Stimulated activated CD4-positive, alpha-beta T cell treated with anti-CD3 and anti-CD28 coated beads, Interleukin-1b, Interleukin-23, amount 100 ng/mL, for 4 hours (primary cell): ENCODE measurements around the gene ATG16L2.
A peak's percentile ranks its signal among the peaks of the same experiment; 100 is the strongest.
"Not testable (repeated sequence)": the region's sequence is repeated elsewhere in the genome, so short reads cannot be mapped to it uniquely, and the experiment has no call there.

ENCODE experiments used
- DNase-seq, 2 donors: peaks; one replicate each; pipeline ENCODE4 v3.0.0-alpha.2; 2020; ENCODE audit warnings: low read depth in 2 of 2

The ATG16L2 gene

DNA sequence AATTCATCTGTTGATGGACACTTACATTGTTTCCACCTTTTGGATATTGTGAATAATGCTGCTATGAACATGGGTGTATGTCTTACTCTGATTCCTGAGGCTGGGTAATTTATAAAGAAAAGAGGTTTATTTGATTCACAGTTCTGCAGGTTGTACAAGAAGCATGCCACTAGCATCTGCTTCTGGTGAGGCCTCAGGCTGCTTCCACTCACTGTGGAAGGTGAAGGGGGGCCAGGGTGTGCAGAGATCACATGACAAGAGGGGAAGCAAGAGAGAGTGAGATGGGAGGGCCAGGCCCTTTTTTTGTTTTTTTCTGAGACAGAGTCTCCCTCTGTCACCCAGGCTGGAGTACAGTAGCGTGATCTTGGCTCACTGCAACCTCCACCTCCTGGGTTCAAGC is 7.8 kb upstream of the ATG16L2 start:
- DNase-seq: not testable (repeated sequence)

DNA sequence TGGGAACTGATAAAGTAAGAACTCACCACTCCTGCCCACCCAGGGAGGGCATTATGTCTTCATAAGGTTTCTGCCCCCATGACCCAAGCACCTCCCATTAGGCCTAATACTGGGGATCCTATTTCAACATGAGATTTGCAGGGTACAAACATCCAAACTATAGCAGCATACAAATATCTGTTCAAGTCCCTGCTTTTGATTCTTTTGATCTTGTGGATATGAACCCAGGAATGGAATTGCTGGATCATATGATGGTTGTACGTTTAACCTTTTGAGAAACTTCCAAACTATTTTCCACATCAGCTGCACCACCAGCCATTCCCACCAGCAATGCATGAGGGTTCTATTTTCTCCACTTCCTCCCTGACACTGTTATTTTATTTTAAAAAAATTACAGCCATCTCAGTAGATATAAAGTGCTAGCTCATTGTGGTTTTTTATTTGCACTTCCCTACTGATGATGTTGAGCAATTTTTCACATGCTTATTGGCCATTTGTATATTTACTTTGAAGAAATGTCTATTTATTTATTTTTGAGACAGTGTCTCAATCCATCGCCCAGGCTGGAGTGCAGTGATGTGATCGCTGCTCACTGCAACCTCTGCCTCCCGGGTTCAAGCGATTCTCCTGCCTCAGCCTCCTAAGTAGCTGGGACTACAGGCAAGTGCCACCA is 7.1 kb upstream of the ATG16L2 start:
- DNase-seq: no peak

DNA sequence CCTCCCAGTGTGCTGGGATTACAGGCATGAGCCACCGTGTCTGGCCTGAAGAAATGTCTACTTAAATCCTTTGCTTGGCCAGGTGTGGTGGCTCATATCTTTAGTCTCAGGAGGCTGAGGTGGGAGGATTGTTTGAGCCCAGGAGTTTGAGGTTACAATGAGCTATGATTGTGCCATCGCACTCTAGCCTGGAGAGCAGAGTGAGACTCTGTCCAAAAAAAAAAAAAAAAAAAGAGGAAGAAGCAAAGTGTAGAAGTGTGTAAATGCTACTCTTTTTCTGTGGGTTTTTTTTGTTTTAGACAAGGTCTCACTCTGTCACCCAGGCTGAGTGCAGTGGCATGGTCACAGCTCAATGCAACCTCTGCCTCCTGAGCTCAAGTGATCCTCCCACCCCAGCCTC is 6.4 kb upstream of the ATG16L2 start:
- no peak for DNase-seq

DNA sequence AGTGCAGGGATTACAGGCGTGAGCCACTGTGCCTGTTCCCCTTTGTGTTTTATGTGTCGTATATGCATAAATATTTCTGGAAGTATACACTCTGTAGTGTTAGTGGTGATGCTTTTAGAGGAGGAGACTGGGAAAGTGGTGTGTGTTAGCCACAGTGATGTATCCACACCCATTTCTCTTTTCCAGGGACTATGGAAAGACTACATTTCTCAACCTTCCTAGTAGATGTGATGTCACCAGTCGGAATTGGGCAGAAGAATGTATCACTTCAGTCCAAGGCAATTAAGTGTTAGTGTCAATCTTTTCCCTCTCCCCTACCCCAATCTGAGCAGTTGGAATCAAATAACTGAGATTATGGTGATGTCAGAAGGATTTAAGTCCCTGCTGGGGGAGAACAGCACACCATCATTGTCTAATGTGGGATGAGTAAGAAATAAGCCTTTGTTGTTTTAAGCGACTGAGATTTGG is 5.8 kb upstream of the ATG16L2 start:
- no peak for DNase-seq

DNA sequence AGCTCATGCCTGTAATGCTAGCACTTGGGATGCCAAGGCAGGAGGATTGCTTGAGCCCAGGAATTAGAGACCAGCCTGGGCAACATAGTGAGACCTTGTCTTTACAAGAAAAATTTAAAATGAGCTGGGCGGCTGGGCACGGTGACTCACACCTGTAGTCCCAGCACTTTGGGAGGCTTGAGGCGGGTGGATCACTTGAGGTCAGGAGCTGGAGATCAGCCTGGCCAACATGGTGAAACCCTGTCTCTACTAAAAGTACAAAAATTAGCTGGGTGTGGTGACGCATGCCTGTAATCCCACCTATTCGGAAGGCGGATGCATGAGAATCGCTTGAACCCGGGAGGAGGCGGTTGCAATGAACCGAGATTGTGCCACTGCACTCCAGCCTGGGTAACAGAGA is 2.5 kb upstream of the ATG16L2 start:
- DNase-seq: not testable (repeated sequence)

DNA sequence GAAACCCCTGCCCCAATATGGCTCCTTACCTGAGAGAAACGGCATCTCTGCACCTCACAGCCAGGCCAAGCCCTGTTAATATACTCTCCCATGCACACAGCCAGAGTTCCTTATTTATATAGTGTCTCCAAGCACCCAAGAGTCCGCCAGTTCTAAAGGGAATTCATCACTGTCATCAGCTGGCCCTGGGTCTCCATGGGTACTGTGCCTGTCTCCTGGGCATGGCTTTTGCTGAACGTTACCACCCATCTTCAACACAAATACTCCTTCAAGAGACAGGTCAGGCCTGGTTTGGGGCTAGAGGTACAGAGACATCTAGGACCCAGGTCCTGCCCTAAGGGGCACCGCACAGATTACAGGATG is 1.6 kb upstream of the ATG16L2 start:
- no peak for DNase-seq

DNA sequence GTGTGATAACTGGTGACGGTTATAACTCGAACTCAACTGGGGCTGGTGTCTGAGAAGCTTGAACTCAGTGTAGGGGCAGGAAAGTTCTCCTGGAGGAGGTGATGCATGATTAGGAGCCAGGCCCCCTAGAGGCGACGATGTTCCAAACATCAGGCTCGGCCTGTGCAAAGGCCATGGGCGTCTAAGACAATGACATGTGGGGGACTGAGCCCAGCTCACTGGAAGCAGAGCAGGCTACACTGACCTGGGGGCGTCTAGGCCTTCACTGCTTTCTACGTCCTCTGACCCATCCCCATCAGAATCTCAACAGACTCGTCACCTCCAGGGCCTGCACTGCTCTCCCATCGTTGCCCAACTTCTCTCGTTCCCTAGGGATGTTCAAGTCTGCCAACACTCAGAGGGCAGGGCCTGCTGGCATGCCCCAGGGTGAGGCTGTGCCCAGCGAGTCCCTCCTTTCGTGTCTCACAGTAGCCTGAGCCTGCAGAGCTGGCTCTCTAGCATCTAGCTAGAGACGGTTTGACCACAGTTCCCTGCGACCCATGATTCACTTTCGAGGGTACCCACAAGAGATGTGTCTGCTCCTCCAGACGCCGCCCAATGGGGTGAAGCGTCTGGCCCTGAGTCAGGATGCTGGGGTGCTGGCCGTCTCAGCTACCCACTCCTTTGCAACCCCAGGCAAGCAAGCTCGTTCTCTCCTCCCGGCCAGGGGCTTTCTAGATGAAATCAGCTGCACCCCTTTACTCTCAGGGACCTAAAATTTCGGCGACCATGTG is 1.1 kb upstream of the ATG16L2 start:
- DNase-seq: peak; percentile 50 to 52

DNA sequence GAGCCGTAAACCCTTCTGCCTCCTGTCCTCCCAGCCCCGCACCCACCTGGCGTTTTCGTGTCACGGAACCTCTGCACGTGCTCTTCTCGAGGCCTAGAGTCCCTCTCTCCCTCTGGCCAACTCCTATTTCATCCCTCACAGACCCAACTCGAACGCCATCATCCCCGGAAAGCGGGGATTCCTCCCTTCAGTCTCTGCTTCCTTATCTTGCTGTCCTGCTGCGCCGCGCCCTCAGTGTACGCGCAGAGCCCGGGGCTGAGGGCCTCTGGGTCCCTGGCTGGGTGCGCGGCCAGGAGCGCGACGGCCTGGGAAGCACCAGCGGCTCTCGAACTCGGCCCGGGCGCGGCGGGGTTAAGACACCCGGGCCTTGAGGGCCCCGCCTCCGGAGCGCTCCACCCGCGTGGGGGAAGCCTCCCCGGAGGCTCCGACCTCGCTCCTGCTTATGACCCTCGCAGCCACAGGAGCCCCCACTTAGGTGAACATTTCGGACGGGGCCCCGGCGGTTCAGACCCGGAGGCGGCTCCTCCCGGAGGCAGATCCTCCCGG is 398 bp upstream of the ATG16L2 start:
- DNase-seq: peak in 1 of 2 donors; percentile 82

DNA sequence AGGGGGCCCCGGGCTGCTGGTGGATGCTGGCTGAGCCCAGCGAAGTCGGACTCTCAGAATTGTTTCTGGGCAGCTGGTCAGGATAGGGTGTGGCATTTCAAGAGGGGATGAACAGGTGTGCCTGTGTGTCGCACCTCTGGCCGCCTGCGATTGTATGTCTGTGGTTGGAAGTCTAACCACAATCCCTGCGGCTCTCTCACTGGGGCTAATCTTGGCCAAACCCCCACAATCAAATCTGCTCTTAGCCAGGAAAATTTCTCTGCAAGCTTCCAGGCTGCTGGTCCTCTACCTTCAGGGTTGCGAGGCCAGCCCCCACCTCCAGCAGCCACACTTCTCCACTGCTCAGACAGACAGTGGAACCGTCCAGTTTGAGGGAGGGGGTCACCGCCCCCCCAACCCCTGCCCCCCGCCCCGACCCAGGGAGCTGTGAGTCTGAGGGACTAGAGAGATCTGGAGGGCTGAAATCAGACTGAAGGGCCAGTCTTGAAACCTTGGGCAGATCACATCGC is 953 bp downstream of the ATG16L2 start:
- DNase-seq: no peak

DNA sequence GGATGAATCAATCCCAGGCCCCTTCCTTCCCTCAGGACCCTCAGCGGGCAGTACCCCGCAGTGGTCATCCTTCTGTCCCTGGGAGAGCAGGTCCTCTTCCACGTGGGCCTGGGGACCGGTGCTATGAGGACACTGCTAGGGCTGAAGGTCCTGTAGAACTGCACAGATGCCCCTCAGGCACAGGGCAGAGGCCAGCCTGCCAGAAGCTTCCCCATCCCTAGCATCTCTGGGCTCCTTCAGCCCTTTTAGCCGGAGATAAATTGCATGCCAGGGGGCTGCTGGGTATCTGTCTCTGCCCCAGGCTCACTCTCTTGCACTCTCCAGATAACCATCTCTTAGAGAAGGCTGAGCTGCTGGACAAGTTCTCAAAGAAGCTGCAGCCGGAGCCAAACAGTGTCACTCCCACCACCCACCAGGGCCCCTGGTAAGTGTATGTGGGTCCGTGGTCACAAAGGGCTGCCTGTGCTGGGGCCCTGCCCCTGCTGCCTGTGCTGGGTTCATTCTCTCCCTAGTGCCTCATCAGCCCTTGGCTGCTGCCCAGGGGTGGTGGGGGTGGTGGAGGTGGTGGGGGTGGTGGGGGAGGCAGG is 2.3 kb downstream of the ATG16L2 start:
- DNase-seq: no peak

DNA sequence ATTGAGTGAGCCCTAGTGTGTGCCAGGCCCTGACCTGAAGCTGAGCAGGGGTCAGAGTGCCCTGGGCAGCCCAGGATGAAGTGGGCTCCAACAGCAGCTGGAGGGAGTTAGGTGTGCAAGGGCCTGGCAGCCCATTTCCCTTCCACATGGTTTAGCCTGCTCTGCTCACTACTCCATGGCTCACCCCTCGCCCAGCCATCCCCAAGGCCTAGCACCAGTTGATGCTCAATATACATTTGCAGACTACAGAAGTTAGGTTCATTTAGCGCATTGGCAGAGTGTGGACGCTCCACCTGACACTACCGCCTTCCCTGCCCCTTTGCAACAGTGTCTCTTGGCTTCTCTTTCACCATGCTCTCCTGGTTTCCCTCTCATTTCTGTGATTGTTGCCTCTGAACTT is 3.8 kb downstream of the ATG16L2 start:
- DNase-seq: no peak

DNA sequence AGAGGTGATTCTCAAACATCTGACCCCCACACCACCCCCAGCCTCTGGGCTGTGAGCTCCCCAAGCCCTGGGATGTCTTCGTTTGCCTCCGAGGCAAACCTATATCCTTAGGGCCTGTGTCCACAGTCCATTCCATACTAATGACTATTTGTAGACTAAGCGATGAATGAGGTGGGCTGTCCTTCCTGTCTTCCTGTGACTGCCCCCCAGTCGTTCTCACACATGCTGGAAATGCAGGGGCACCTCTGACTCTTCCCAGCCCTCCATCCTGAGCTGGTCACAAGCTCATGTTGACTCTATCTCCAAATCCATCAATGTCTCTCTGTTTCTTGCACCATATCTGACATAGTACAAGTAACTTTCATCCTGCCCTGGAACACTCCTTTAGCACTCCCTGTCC is 4.8 kb downstream of the ATG16L2 start:
- DNase-seq: no peak

DNA sequence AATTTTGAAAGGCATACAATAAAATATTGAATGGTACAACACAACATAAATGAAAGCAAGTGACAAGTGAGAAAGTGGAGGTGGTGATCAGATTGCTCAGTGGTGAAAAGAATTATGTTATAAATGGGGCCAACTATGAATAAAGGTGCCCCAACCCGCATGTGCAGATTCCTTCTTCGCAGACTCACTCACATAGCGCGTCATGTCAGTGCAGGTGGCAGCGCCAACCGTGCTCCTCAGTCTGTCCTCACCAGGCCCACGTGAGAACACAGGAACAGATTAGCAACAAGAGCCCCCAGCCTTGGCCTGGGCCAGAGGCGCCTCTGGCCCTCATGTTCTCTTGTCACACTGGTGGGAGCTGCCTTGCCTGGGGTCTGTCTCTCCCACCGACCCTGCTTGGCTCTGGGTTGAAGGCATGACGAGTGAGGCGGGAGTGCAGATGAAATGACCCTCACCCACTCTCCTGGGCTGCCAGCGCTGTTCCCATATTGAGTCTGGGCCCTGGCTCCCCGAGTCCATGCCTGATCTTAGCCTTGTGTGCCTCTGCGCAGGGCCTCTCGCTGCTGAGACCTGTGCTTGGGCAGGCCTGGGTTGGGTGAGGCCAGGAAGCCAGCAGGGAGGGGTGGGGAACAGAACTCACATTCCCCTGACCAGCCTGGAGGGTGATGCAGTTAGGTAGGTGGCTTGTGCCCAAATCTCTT is 6.4 kb downstream of the ATG16L2 start:
- DNase-seq: no peak

DNA sequence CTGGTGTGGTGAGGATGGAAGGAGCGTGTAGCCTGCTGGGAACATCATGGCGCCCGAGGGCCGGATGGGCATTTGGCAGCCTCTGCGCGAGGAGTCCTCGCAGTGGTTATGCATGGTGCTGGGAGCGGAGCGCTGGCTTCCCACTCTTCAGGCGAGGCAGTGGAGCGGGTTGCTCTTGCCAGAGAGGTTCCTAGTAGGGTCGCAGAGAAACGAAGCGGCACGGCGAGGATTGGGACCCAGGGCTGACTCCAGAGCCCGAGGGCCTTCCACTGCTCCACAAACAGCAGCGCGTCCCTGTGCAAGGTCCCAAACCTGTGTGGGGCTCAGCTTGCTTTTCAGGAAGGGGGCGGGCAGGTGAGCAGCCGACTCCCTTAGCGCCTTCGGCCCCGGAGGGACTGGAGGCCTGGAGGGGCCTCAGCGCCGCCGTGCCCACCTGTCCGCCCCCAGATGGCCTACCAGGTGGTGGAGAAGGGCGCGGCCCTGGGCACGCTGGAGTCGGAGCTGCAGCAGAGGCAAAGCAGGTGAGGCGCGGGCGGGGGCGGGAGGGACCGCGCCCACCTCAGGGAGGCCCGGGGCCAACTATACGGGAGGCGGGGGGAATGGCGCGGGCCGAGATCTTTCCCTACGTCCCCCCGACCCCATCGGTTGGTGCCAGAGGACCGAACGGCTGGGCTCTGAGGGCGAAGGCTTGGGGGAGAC is 7.2 kb downstream of the ATG16L2 start:
- DNase-seq: no peak

DNA sequence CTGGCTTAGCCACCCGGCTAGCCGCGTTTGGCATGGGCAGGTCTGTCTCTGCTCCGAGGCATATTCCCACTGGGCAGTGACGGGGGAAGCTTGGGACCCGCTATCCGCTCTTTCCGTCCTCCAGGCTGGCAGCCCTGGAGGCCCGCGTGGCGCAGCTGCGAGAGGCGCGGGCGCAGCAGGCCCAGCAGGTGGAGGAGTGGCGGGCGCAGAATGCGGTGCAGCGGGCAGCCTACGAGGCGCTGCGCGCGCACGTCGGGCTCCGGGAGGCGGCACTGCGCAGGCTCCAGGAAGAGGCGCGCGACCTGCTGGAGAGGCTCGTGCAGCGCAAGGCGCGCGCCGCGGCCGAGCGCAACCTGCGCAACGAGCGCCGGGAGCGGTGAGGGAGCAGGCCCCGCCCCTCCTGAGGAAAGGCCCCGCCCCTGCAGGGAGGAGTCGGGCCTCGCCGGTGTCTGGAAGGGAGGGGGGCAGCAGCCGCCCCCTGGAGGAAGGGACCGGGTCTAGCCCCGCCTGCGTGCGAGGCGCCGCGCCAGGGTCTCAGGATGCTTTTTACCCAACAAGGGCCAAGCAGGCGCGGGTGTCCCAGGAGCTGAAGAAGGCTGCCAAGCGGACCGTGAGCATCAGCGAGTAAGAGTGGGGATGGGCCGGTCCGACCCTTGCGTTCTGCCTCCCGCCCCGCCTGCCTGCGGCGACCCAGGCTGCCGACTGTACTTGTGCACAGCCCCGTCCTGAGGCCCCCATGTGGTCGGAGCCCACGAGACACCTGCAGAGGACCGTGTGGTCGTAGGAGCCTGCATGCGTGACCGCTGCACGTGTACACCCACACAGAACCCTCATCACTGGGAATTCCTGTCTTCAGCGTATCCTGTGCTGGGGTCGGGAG is 7.9 kb downstream of the ATG16L2 start:
- peak; percentile 76 to 91 for DNase-seq

DNA sequence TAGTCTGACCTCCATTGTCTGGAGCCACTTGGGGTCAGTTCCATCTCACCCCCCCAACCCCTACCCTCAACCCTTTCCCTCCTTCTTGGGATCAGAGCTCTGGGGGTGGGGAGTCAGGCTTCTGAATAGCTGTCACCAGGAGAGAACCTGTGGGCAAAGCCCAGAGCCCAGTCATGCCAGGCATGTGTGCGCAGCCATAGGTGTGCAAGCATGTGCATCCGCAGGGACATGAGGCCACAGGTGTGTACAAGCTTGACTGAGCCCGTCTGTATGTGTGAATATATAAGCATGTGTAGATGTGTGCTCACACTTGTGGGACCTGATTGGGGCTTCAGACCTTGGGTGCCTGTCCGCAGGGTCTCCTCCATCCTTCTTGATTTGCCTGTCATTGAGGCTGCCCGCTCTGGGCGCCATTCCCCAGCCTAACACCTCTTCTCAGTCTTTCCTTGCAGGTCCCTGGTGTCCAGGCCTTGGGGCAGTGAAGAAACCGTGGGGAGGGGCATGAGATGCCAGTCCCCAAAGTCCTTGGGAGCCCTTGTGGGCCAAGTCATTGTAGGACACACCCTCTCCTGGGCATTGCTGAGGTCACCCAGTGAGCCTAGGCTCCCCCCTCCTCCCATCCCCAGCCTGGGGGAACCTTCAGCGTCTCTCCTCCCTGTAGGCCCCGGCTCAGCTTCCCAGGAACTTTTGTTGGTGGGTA is 9.0 kb downstream of the ATG16L2 start:
- DNase-seq: no peak

DNA sequence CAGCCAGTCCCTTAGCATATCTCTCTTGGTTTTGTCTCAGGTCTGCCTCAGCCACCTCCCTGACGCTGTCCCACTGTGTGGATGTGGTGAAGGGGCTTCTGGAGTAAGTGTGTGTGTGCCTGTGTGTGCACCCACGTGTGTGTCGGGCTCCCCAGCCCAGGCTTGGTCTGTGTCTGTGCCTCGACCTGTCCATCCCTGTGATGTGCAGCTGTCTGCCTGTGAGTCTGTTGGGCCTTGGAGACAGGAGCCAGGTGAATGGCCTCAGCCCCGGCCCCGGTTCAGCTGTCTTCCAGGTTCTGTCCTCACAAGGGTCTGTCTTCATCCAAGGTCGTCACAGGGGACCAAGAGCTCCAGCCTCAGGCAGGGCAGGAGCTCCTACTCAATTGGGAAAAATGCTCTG is 9.8 kb downstream of the ATG16L2 start:
- no peak for DNase-seq

DNA sequence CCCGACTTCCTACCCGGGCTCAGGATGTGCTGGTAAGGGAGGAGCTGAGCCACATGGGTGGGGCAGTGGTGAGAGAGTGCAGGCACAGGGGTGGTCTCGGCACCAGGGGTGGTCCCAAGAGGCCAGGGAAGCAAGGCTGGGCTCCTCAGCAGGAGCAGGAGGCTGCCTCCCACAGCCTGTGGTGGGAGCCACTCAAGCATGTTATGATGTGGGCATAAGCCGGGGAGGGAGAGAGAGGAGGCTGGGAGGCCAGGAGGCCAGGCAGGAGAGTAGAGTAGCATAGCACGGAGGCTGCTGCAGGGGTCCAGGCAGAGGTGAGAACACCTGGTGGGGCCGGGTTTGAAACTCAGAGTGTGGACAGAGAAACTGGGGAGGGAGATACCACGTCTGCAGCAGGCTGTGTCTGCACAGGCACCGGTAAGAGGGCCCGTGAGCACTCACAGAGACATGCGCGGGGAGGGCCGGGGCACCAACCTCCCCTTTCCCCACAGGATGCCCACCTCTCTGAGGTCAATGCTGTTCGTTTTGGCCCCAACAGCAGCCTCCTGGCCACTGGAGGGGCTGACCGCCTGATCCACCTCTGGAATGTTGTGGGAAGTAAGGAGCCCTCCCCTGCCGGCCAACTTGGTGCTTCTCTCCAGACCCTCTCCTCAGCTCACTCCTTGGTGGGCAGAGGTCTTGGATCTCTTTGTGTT is 10.7 kb downstream of the ATG16L2 start:
- DNase-seq: no peak

DNA sequence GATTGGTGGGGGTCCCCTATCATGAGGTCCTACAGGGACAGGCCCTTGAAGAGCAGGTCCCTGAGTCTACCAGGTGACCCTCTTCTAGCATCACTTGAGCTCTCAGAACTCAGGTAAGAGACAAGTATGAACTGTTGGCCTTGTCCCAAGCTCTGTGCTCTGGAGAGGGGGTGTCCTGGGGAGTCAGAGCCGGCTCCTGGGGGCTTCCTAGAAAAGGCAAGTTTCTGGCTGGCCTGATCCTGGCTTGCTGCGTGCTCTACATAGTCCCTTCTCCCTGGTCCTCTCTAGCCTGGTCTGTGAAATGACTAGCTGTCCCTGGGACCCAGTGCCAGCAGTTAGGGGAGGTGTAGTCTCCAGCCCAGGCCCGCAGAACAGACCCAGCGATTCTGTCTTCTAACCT is 11.4 kb downstream of the ATG16L2 start:
- no peak for DNase-seq
